Activated CD4-positive, alpha-beta T cell treated with anti-CD3 and anti-CD28 coated beads, Interleukin-2, Interleukin-6, amounts not matched to agents 100 ng/mL and 50 ng/mL, durations not matched to agents 16 hours and 8 hours (primary cell): ENCODE results near the gene STK24.

Experiments
- DNase-seq: peaks from one replicate; pipeline ENCODE4 v3.0.0-alpha.2; 2020

Gene STK24

GRCh38 chr13:98398581-98398980, 178.3 kb downstream of the STK24 start:
- no peak for DNase-seq

- DNase-seq: no peak
Measured at GRCh38 chr13:98397861-98398260, 179.0 kb downstream of the STK24 start.

GRCh38 chr13:98397221-98397620, 179.7 kb downstream of the STK24 start:
- DNase-seq: no peak

GRCh38 chr13:98396071-98396710, 180.7 kb downstream of the STK24 start:
- no peak for DNase-seq
